GM21737 (cell line): ENCODE data around the gene ZNF652.

ENCODE experiments used
- ATAC-seq: cut with Tn5 transposase; IDR thresholded peaks from one replicate; pipeline ENCODE4 v1.9.1; 2021; ENCODE audit warnings: mild to moderate bottlenecking, moderate library complexity; ENCODE audit not compliant: unreplicated experiment

Gene ZNF652

DNA sequence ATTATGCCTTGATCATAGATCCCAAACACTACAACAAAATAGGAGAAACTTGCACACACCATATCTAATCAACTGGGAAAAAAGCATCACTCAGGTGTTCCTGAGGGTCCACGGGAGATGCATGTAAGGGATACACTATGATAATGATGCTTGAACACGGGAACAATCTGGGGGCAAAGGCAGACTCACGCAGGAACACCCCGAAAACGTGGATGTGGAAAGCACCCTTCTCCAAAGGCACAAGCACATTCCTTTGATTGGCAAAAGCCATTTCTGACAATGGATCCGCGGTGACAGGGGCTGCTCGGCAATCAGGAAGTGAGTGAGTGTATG lies 1.3 kb downstream of the ZNF652 start:
- no peak for ATAC-seq

DNA sequence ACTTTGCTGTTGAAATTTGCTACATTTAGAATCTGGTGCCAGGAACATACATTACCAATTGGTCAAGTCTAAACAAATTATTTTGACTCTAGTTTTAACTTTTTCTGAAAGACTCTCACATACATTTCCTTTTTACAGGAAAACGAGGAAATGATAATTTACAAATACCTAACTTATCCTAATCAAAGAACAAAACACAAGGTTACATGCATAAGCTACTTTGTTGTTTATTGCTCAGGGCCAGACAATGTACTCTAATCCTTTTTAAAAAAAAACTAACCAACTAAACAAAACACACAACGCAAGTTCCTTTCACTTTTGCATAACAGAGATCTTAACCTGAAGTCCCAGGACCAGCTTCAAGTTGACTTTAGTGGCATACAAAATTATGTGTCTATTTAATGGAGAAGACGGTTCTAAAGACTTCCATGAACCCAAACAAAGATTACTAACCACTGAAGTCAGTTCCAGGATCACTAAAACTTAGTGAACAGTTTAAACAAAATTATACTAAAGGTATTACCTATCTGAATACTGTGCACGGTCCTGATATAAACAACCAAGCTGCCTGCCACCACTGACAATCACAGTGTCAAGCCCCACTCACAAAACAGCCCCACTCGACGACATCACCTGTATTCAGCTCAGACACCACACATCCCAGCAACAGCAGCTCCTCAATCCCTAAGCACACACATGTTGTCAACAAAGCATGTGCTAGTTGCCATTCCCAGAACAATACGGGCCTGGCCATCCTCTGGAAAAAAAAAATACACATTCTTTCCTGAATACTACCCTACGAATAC lies 1.9 kb downstream of the ZNF652 start:
- no peak for ATAC-seq

DNA sequence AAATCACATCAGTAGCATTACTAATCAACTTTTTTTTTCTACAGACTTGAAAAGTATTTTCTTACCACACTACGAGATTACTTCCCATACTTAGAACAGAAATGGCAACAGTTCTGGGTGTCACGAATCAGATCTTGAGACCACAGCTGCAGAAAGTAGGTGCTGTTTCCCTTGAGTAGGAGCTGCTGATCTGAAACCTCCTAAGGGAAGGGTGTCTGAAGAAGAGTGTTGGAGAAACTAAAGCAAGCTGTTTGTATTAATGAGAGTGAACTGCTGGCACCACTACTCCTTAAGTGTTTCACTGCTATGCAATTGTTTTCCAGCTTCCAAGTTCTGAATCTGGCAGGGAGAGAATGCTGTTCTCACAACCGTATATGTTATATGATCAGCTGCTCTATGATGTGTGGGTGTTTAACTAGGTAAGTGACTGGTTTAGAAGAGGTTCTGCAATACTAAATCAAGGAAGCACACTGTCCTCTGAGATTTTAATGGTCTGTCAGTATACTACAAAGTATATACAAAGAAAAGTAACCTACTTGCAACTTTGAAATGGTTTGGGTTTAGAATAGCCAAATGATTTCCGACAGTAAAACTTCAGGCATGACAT lies 3.3 kb downstream of the ZNF652 start:
- ATAC-seq, result no peak

DNA sequence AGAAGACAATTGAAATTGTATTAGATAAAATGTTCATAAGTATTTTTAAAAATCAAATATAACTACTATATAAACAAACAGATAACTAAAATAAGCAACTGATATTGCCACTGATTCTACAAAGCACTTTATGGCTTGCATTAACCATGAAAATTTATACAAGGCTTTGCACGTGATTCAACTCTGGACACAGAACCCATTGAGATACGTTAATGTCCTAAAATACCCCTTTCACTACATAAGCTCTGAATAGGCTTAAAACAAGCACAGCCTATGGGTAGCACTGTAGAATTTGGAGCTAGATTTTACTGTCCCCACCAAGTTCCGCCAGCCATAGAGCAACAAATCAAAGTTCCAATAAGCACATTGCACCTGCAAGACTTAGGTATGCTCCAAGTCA lies 4.5 kb downstream of the ZNF652 start:
- no peak for ATAC-seq

DNA sequence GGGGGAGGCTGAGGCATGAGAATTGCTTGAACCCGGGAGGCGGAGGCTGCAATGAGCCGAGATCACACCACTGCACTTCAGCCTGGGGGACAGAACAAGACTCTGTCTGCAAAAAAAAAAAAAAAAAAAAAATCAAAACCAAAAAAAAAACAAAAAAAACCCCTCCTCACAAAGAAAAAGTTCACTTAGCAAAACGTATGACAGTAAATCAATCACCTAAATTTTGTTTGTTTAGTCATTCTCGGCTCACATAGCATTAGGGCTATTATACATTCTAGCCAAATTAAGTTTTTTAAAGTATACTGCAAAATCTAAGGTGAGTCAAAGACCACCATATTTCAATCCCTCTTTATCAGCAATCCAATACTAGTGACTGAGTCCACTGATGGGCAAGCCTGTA lies 5.7 kb downstream of the ZNF652 start:
- no peak for ATAC-seq

DNA sequence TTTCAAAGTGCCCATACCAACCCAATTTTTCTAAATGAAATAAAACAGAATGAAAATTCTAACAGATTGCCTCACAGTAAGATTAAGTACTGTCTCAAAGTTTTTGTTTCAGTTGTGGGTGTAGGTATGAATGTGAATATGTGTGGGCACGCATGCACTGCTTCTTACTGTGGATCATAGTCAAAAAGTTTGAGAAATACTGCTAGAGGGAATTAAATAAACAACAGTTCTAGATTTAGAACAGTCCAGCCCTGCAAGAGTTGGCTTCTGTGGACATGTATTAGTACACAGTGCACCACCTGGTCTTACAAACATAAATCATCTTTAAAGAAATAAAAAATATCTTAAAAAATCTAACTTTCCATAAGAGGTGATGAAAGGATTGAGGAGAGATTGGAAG lies 8.4 kb downstream of the ZNF652 start:
- ATAC-seq, result no peak

DNA sequence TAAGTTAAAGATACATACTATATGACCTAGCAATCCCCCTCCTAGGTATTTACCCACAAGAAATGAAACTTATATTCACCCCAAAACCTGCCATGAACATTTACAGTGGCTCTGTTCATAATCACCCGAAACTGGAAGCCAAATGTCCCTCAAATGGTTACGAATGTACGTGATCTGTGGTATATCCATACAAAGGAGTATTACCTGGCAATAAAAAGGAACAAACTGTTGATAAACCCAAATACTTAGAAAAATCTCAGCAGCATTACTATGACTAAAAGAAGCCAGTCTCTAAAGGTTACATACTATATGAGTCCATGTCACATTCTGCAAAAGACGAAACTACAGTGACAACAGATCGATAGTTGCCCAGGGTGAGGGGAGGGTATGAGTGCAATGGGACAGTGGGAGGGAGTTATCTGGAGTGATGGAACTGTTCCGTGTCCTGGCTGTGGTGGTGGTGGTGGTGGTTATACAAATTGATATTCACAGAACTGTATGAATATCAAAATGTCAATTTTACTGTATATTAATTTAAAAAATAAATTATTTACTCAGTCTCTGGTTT lies 9.4 kb downstream of the ZNF652 start:
- no peak for ATAC-seq

DNA sequence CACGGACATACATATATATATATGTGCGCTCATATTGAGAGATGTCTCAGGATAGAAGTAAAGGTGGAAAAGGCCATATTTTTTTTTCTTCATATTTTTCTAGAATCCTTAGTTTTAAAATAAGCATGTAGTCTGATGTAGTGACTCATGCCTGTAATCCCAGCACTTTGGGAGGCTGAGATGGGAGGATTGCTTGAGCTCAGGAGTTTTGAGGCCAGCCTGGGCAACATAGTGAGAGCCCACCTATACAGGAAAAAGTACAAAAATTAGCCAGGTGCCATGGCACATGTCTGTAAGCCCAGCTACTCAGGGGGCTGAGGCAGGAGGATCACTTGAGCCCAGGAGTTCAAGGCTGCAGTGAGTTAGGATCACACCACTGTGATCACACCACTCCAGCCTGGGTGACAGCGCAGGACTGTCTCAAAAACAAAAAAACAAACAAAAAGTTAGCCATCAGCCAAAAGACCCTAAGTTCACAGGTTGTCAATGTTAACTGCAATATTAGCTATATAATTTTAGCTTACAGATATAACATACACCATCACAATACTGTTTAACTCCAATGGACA lies 10.4 kb downstream of the ZNF652 start:
- ATAC-seq, result no peak

DNA sequence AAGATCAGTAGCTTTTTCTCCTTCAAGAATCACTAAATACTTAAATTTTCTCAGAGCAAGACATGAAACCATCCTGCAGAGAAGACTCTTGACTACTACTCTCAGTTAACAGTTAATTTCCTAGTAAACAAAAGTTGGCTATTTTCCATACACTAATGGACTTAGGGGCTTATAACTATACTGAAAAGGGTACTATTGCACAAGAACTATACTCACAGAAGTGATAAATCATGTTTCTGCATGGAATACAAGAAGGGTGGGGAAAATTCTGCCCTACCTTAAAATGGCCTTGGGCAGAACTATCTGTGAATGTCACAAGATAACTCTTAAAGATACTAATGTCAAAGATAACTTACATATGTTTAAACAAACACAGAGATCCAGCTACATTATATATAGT lies 12.5 kb downstream of the ZNF652 start:
- ATAC-seq, result no peak

DNA sequence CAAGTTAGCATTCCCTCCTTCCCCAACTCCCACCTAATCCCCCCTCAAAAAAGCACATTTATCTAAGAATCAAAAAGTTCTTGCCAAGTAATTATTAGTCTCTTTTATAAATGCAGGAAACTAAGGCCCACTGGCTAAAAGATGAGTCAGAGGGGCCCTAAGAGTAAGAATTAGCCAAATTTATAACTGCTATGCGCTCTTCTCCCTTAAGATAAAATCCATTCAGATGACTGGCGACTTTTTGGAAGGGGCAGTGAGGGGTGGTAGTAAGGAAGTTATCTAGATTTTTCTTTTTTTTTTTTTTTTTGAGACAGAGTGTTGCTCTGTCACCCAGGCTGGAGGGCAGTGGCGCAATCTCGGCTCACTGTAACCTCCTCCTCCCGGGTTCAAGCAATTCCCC lies 17.1 kb downstream of the ZNF652 start:
- ATAC-seq, result no peak

DNA sequence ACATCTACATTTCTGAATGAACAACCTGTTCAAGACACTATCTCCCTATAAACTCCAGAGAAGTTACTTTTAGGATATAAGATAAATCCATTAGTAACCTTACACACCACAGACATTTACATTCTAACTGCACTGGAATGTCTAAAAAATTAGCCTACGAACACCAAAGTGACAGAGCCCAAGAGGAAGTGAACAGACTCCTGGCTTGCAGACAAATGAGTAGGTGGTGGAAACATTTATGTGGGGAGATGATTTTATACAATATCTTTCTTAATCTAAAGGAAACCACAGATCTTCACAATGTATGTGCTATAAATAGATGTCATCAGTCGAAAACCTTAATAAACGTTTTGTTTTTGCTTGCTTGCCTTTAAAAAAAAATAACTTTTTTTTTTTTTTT lies 18.8 kb downstream of the ZNF652 start:
- no peak for ATAC-seq

DNA sequence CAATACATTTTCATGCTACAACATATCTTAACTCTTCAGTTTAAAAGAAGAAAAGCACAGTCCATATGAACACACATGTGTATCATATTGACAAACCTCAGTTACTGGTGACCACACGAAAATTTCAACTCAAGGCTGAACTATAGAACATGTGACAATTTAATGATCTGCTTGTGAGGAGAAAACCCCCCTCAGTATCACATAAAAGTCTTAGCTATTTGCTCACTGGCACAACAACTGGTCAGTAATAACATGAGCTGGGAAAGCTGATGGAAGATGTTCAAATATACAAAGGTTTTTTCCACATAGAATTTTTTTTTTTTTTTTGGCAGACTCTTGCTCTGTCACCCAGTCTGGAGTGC lies 19.5 kb downstream of the ZNF652 start:
- peak; percentile 46 for ATAC-seq

DNA sequence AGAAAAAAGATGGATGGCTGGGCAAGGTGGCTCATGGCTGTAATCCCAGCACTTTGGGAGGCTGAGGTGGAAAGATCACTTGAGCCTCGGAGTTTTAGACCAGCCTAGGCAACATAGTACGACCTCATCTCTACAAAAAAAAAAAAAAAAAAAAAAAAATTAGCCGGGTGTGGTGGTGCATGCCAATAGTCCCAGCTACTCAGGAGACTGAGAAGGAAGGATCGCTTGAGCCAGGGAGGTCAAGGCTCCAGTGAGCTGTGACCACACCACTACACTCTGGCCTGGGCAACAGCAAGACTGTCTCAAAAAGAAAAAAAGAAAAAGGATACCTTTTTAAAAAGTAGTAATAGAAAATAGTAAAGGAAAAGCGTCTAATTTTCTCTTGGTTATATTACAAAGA lies 20.7 kb downstream of the ZNF652 start:
- no peak for ATAC-seq

DNA sequence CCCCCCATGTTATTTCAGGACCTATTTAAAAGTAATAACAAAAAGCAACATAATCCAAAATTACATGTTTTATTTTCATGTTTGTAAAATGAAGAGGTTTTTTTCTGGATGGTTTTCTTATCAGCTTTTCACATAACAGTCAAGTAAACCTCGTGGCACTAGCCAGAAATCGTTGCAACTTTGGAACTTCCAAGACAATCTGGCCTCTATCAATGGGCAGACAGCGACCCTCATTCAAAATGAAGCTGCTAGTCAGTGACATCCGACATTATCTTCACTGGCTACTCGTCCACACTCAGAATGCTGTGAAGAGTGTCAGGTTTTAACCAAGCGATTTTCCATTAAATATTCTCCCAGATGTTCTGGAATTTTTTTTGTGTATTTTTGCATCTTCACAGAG lies 22.7 kb downstream of the ZNF652 start:
- ATAC-seq, result no peak

DNA sequence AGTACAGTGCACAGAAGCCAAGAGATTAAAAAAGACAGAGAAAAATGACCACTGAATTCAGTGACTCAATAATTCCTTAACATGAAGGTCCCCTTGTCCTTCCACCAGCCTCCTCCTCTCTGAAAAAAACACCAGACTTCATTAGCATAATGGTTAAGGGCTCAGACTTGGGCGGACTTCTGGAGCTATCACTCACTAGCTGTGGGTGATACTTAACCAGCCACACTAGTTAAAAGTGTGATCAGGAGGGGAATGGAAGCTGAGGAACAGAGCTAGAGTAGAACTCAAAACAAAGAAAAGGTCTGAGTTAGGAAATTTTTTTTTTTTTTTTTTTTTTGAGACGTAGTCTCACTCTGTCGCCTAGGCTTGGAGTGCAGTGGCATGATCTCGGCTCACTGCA lies 23.2 kb downstream of the ZNF652 start:
- no peak for ATAC-seq

DNA sequence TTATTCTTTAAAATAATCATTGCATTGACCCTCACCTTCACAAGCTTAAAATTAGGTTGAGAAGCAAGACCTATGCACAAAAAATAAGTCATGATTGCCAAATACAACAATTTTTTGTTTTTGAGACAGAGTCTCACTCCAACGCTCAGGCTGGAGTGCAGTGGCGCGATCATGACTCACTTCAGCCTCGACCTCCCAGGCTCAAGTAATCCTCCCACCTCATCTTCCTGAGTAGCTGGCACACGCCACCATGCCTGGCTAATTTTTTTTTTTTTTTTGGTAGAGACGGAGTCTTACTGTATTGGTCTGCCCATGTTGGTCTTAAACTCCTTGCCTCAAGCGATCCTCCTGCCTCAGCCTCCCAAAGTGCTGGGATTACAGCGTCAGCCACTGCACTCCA lies 24.2 kb downstream of the ZNF652 start:
- no peak for ATAC-seq

DNA sequence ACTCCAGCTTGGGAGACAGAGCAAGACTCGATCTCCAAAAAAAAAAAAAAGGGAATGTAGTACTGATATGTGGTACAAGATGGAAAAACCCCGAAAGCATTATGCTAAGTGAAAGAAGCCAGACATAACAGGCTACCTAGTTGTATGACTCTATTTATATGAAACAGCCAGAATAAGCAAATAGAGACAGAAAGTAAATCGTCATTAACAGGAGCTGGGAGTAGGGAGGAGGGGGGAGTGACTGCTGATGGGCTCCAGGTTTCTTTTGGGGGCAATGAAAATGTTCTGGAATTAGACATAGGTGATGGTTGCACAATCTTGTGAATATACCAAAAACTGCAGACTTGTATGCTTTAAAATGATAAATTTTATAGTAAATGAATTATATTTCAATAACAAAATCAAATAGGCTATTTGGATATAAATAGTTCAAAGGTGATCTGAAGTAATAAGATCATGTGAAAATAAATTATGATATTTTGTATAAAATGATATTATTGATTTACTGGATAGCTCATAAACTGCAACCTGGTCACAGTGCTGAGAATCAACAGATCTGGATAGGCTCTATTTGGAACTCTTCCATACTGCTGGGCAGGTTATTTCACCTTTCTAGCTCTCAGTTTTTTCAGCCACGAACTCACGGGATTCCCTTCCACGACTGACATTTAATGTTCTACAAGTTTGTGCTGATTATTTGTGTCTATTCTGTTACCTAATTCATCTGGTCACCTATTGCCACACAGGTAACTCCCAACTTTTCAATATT lies 27.1 kb downstream of the ZNF652 start:
- ATAC-seq, result no peak

DNA sequence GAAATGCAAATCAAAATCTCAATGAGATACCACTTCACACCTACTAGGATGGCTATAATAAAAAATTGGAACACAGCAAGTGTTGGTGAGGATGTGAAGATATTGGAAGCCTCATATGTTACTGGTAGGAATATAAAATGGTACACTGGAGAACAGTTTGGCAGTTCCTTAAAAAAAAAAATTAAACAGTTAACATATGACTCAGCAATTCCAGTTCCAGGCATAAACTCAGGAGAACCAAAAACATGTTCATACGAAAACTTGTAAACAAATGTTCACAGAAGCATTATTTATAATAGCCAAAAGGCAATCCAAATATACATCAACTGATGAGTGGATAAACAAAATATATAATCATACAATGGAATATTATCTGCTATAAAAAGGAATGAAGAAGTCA lies 28.2 kb downstream of the ZNF652 start:
- ATAC-seq, result no peak

DNA sequence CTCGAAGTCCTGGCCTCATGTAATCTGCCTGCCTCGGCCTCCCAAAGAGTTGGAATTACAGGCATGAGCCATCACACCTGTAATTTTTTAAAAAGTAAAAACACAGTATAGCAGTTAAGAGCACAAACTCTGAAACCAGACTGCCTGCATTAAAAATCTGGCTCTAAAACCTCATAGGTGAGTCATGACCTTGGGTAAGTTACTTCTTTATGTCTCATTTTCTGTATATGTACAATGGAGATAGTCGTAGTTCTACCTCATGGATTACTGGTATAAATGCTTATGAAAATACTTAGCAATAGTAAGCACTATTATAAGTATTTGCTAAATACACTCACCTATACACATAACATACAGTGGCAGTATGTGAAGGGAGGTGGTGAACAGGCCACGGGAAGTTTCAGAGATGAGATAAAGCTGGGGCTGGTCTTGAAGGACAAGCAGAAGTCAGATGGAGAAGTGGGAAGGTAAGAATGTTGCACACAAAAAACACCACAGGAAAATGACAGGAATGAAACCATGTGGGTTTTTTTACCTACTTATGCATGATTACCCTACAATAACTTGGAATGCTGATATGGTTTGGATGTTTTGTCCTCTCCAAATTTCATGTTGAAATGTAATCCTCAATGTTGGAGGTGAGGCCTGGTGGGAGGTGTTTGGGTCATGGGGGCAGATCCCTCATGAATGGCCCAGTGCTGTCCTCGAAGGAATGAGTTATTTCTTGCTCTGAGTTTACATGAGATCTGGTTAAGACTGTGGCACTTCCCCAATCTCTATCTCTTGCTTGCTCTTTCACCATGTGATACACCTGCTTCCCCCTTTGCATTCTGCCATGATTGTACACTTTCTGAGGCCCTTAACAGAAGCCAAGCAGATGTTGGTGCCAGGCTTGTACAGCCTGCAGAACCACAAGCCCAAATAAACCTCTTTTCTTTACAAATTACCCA lies 33.9 kb downstream of the ZNF652 start:
- no peak for ATAC-seq

DNA sequence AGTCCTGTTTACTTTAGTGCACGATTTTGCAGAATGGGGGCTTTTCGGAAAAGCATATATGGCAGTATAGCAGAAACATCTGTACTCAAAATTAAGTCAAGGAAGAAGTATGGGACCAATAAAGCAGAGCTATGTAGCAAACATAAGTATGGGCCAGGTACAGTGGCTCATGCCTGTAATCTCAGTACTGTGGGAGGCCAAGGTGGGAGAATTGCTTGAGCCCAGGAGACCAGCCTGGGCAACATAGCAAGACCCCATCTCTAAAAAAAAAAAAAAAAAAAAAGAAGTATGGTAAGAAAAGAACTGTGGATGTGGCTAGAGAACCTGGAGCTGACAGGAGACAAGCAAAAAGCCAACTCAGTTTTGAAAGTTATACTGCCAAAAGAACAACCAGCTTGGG lies 36.1 kb downstream of the ZNF652 start:
- ATAC-seq, result no peak
